Lower lobe of right lung (tissue), 2 donors: ENCODE measurements around the gene ACTMAP. TPM values are rescaled to one million over a fixed set of nuclear protein-coding genes. Genes with fewer than 3 reads are reported as not detected.

Experiments used
- ATAC-seq, 2 donors: fragments of 200-7000 bp; cut with Tn5 transposase; one replicate each; pipeline ENCODE4 v1.9.1; 2020 to 2022; ENCODE audit warnings: mild to moderate bottlenecking in 2 of 2, moderate library complexity in 2 of 2
- DNase-seq: peaks from one replicate; pipeline ENCODE4 v3.0.0-alpha.2; 2020
- H3K27ac ChIP-seq: fragments of 200-600 bp; one replicate; pipeline ENCODE4 v1.8.0; 2022
- H3K27me3 ChIP-seq: fragments of 200-600 bp; one replicate; pipeline ENCODE4 v1.8.0; 2022; ENCODE audit warnings: low read depth
- H3K36me3 ChIP-seq: fragments of 200-600 bp; one replicate; pipeline ENCODE4 v1.8.0; 2022; ENCODE audit warnings: mild to moderate bottlenecking
- H3K4me1 ChIP-seq: fragments of 200-600 bp; one replicate; pipeline ENCODE4 v1.8.0; 2022
- H3K4me3 ChIP-seq: fragments of 200-600 bp; one replicate; pipeline ENCODE4 v1.8.0; 2022; ENCODE audit warnings: mild to moderate bottlenecking
- H3K9me3 ChIP-seq: fragments of 200-600 bp; one replicate; pipeline ENCODE4 v1.8.0; 2022
- intact Hi-C: fragments of 100-400 bp; cut with DNase I; formaldehyde crosslinking; loops from one replicate; pipeline ENCODE4 v1.11.0; 2022
- total RNA-seq: library from RNA; stranded (reverse); fragmentation: NEBNext Ultra II Directional; extraction: Animal tissue kit (Norgen Biotek cat#: 25700); gene quantifications from one replicate; pipeline ENCODE4 v1.2.1, GENCODE V29; 2021
- TF ChIP-seq, protein P1 (sequence below): fragments of 200-600 bp; IDR thresholded peaks from one replicate; pipeline ENCODE4 v1.8.0; 2022; ENCODE audit warnings: antibody characterized with exemption, mild to moderate bottlenecking
- donor health status: DM: no; HTN: yes; CAD: no; lungs with severe emphysema.

The ACTMAP gene
- total RNA-seq, 1 donor from 2014 or later: 17.6 TPM

DNA sequence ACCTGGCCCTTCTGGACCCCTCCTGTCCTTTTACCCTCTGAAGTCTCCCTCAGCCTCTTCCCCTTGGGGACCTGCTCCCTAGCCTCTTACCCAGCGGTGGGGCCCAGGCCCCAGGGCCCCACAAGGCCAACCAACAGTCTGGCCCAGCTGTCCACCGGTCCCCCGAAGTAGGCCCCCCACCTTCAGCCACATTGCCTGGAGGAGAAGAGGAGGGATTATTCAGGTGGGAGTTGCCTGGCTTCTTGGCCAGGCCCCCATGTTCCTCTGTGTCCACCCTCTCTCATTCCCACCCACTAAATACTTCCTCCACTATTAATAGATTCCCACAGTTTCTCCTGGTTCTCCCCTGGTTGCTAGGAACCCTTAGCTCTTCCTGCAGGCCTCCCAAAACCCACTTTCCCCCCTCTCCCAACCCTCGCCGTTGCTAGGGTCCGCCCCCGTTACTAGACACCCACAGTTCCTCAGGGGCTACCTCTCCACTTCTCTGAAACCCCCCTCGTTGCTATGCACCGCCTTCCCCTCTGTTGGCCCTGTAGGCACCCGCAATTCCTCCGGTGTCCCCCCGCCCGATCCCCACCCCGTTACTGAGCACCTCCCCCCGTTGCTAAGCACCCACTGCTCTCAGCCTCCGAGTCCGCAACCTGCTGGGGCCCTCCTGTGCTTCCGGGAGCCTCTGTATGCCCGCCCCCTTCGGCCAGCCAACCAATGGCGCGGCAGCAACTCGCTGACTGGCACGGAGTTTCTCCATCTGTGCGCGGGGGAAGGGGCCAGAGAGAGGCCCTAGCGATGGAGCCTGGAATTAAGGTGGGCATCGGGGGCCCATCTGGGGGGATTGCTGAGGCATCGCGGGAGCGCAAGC, 35.6 kb downstream of the ACTMAP start:
- intact Hi-C loops: no loop called here
- Histone ChIP-seq H3K4me3 (peak overlapping the region; percentile 90), H3K4me1 (peaks cover 37% of the 10 kb centered on the region), H3K27me3 (no peaks in the 10 kb centered on the region), H3K36me3 (peaks cover 34% of the 10 kb centered on the region), H3K27ac (peak overlapping the region; percentile 99), H3K9me3 (no peaks in the 10 kb centered on the region)
- ATAC-seq: peak; percentile 77 to 81
- peak; percentile 95 for DNase-seq
- TF ChIP-seq, protein P1, sequence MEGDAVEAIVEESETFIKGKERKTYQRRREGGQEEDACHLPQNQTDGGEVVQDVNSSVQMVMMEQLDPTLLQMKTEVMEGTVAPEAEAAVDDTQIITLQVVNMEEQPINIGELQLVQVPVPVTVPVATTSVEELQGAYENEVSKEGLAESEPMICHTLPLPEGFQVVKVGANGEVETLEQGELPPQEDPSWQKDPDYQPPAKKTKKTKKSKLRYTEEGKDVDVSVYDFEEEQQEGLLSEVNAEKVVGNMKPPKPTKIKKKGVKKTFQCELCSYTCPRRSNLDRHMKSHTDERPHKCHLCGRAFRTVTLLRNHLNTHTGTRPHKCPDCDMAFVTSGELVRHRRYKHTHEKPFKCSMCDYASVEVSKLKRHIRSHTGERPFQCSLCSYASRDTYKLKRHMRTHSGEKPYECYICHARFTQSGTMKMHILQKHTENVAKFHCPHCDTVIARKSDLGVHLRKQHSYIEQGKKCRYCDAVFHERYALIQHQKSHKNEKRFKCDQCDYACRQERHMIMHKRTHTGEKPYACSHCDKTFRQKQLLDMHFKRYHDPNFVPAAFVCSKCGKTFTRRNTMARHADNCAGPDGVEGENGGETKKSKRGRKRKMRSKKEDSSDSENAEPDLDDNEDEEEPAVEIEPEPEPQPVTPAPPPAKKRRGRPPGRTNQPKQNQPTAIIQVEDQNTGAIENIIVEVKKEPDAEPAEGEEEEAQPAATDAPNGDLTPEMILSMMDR: no peak

DNA sequence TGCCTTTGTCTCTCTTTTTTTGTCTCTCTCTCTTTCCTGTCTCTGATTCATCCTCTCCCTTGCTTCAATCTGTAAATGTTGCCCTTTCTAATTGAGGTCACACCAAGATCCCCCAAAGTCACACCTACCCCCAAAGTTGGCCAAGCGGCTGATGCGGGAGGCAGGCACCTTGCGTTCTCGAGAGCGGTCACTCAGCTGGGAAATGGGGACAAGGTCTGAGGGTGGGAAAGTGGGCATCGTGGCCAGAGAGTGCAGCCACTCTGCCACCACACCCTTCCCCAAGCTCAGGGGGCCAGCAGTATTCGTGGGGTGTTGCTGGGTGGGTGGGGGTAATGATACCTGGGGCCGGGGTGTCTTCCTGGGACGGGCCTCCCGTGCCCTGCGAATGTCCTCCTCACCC, 36.3 kb downstream of the ACTMAP start:
- no peaks in the 10 kb centered on the region for H3K9me3 ChIP-seq
- TF ChIP-seq, protein P1: no peak
- intact Hi-C loops: no loop called here
- peaks cover 41% of the 10 kb centered on the region for H3K36me3 ChIP-seq
- H3K4me1 ChIP-seq: peaks cover 30% of the 10 kb centered on the region
- peak overlapping the region; percentile 99 for H3K27ac ChIP-seq
- H3K4me3 ChIP-seq: peak overlapping the region; percentile 90
- no peaks in the 10 kb centered on the region for H3K27me3 ChIP-seq
- ATAC-seq (no peak), DNase-seq (no peak)

DNA sequence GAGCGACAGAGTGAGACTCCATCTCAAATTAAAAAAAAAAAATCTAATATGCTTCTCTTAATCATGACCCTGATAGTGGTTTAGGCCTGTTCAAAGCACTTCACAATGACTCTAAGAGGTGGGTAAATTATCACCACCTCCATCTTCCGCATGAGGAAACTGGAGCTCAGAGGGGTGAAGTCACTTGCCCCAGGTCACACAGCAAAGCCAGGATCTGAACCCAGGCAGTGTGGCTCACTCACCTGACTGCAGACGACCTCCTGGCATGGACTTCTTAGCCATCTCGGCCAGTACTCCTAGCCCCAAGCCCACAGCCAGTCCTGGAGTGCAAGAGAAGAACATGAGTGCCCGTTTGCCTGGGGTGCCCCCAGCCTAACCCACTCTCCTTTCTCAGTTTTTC, 40.5 kb downstream of the ACTMAP start:
- ATAC-seq: no peak
- TF ChIP-seq, protein P1: no peak

DNA sequence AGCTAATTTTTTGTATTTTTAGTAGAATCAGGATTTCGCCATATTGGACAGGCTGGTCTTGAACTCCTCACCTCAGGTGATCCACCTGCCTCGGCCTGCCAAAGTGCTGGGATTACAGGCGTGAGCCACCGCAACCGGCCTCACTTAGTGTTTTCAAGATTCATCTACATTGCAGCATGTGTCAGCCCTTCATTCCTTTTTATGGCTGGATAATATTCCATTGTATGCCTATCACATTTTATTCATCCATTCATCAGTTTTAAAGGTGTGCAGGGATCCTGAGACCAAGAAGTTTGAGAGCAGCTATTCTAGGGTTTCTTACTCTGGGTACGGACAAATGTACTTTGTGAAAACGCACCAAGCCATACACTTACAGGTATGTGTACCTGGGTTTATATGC, 42.7 kb downstream of the ACTMAP start:
- intact Hi-C loops: no loop called here
- no peak overlapping the region for H3K4me3 ChIP-seq
- DNase-seq (no peak), ATAC-seq (no peak)
- H3K27me3 ChIP-seq: no peaks in the 10 kb centered on the region
- TF ChIP-seq, protein P1: no peak
- H3K27ac ChIP-seq: no peak overlapping the region
- no peaks in the 10 kb centered on the region for H3K4me1 ChIP-seq
- H3K9me3 ChIP-seq: no peaks in the 10 kb centered on the region
- H3K36me3 ChIP-seq: peaks cover 96% of the 10 kb centered on the region

More for the DNA sequence above, 40.5 kb downstream of the ACTMAP start:
- Histone ChIP-seq H3K27me3 (no peaks in the 10 kb centered on the region), H3K36me3 (peaks cover 82% of the 10 kb centered on the region), H3K4me3 (no peak overlapping the region), H3K27ac (no peak overlapping the region), H3K4me1 (peaks cover 10% of the 10 kb centered on the region), H3K9me3 (no peaks in the 10 kb centered on the region)
- intact Hi-C loops: no loop called here
- DNase-seq: no peak

DNA sequence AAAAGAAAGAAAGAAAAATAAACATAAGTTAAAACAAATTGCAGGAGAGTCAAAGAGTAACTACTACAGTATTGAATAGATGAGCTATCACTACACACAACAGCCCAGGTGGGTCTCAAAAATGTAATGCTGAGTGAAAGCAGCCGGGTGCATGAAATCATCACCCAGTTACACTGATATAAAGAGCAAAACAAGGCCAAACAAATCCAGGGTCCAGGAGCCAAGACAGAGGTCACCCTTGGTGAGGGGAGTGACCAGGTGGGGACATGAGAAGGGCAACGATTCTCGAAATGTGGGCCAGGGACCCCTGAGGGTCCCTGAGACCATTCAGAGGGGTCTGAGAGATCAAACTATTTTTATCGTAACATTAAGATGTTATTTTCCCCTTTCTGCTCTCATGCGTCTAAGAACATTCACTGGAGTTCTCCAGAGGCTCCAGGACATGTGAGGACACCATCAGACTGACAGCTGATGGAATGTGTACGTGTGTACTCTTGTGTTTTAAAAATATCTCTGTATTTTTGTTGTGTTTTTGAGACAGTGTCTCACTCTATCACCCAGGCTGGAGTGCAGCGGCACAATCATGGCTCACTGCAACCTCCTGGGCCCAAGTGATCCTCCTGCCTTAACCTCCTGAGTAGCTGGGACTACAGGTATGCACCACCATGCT, 44.2 kb downstream of the ACTMAP start:
- no peak for ATAC-seq
- Histone ChIP-seq H3K27me3 (no peaks in the 10 kb centered on the region), H3K9me3 (no peaks in the 10 kb centered on the region), H3K36me3 (peaks cover 98% of the 10 kb centered on the region), H3K4me3 (no peak overlapping the region), H3K27ac (no peak overlapping the region), H3K4me1 (no peaks in the 10 kb centered on the region)
- intact Hi-C loops: no loop called here
- TF ChIP-seq, protein P1: no peak
- DNase-seq: no peak
